CD4-positive, alpha-beta T cell (primary cell): ENCODE data around the gene CSNK2B. TPM values are rescaled to one million over a fixed set of nuclear protein-coding genes. Genes with fewer than 3 reads are reported as not detected.

ENCODE experiments used
- ATAC-seq: fragments of 200-7000 bp; cut with Tn5 transposase; one replicate; pipeline ENCODE4 v1.10.0; 2022; ENCODE audit warnings: mild to moderate bottlenecking; ENCODE audit not compliant: poor library complexity
- CTCF ChIA-PET: fragments of 350-600 bp; sonication (Branson Sonifier 250); formaldehyde crosslinking; loops from one replicate; lab custom pipeline; 2021; ENCODE audit warnings: antibody characterized with exemption, inconsistent platforms; lab: Charles Lee
- POLR2A ChIA-PET: fragments of 350-600 bp; sonication (Branson Sonifier 250); formaldehyde crosslinking; loops from one replicate; lab custom pipeline; 2021; ENCODE audit warnings: antibody characterized with exemption, inconsistent platforms; lab: Charles Lee
- DNase-seq, 14 experiments: peaks; one replicate each; pipeline ENCODE4 v3.0.0-alpha.2; 2013 to 2020; ENCODE audit warnings: mixed read lengths in 2 of 14
- H3K27ac ChIP-seq, 2 donors: one replicate each; pipeline versions ENCODE4 v1.5.1 to v1.7.0; 2013; ENCODE audit warnings: low read length in 2 of 2, low read depth in 1 of 2, mild to moderate bottlenecking in 1 of 2
- H3K27me3 ChIP-seq, 2 experiments: 1 replicate in 1 of 2; 2 replicates in 1 of 2; pipeline versions ENCODE4 v1.6.1 to v1.7.0; 2013; ENCODE audit warnings: low read length in 2 of 2, control low read depth in 1 of 2, mild to moderate bottlenecking in 1 of 2, moderate library complexity in 1 of 2; ENCODE audit not compliant: insufficient read depth in 2 of 2, control insufficient read depth in 1 of 2
- H3K36me3 ChIP-seq: one replicate; pipeline ENCODE4 v1.6.1; 2013; ENCODE audit warnings: low read length, control low read depth; ENCODE audit not compliant: insufficient read depth
- H3K4me1 ChIP-seq: one replicate; pipeline ENCODE4 v1.6.1; 2013; ENCODE audit warnings: low read length, control low read depth; ENCODE audit not compliant: insufficient read depth
- H3K4me3 ChIP-seq: one replicate; pipeline ENCODE4 v1.5.1; 2013; ENCODE audit warnings: mild to moderate bottlenecking, low read length, moderate library complexity
- H3K9me3 ChIP-seq, 2 experiments: 1 replicate in 1 of 2; 2 replicates in 1 of 2; pipeline versions ENCODE4 v1.6.1 to v1.7.0; 2013; ENCODE audit warnings: low read length in 2 of 2, mild to moderate bottlenecking in 2 of 2, control low read depth in 1 of 2, moderate library complexity in 1 of 2; ENCODE audit not compliant: control insufficient read depth in 1 of 2, insufficient read depth in 1 of 2
- H3K27ac Mint-ChIP-seq: one replicate; pipeline ENCODE4 v1.8.0; 2020; ENCODE audit warnings: mixed read lengths
- H3K27me3 Mint-ChIP-seq: one replicate; pipeline ENCODE4 v1.8.0; 2021; ENCODE audit warnings: mixed read lengths
- H3K36me3 Mint-ChIP-seq: one replicate; pipeline ENCODE4 v1.8.0; 2021; ENCODE audit warnings: low read depth, mixed read lengths
- H3K4me1 Mint-ChIP-seq: one replicate; pipeline ENCODE4 v1.8.0; 2021; ENCODE audit warnings: low read depth, mixed read lengths
- H3K4me3 Mint-ChIP-seq: one replicate; pipeline ENCODE4 v1.8.0; 2020; ENCODE audit warnings: mild to moderate bottlenecking, mixed read lengths
- H3K9me3 Mint-ChIP-seq: one replicate; pipeline ENCODE4 v1.8.0; 2020; ENCODE audit warnings: mixed read lengths
- CTCF ChIP-seq: fragments of 200-600 bp; IDR thresholded peaks from one replicate; pipeline ENCODE4 v1.8.0; 2022; ENCODE audit warnings: antibody characterized with exemption, mild to moderate bottlenecking
- intact Hi-C, 2 experiments: fragments of 100-400 bp; cut with DNase I in 1 of 2; cut with micrococcal nuclease in 1 of 2; formaldehyde crosslinking; loops; one replicate each; pipeline versions ENCODE4 v1.15.1 to v1.9.0; 2023 to 2025; cut with DNase I, micrococcal nuclease
- total RNA-seq, 174 experiments: library from RNA in 2 of 174; stranded (reverse) in 2 of 174; gene quantifications; one replicate each; pipeline ENCODE4 v1.2.3 and lab custom pipeline; 2021 to 2026

CSNK2B gene
- total RNA-seq, 2 experiments from 2014 or later: 88.0 to 92.6 TPM

- intact Hi-C loops: no loop called here
- H3K27ac ChIP-seq: no peak overlapping the region
- no peaks in the 10 kb centered on the region for H3K27me3 ChIP-seq
- no peak for ATAC-seq
- H3K36me3 ChIP-seq: peaks cover 97% of the 10 kb centered on the region
- H3K4me1 Mint-ChIP-seq: no peaks in the 10 kb centered on the region
- TF ChIP-seq CTCF: no peak
- CTCF ChIA-PET: no interaction called here
- no peaks in the 10 kb centered on the region for H3K27me3 Mint-ChIP-seq
- DNase-seq: no peak
- H3K4me3 Mint-ChIP-seq: no peak overlapping the region
- peaks cover 96% of the 10 kb centered on the region for H3K36me3 Mint-ChIP-seq
- H3K9me3 ChIP-seq: no peaks in the 10 kb centered on the region
- H3K9me3 Mint-ChIP-seq: no peaks in the 10 kb centered on the region
- H3K27ac Mint-ChIP-seq: no peak overlapping the region
- no peak overlapping the region for H3K4me3 ChIP-seq
- H3K4me1 ChIP-seq: peaks cover 2% of the 10 kb centered on the region
- POLR2A ChIA-PET: no interaction called here
Observed at GRCh38 chr6:31634131-31634530, 31.7 kb upstream of the CSNK2B start.

GRCh38 chr6:31634969-31635575, 30.8 kb upstream of the CSNK2B start:
- no peak overlapping the region for H3K27ac Mint-ChIP-seq
- Histone ChIP-seq H3K36me3 (peaks cover 97% of the 10 kb centered on the region), H3K9me3 (no peaks in the 10 kb centered on the region), H3K27me3 (no peaks in the 10 kb centered on the region), H3K27ac (no peak overlapping the region), H3K4me1 (peaks cover 2% of the 10 kb centered on the region), H3K4me3 (no peak overlapping the region)
- no peaks in the 10 kb centered on the region for H3K27me3 Mint-ChIP-seq
- no peak overlapping the region for H3K4me3 Mint-ChIP-seq
- H3K4me1 Mint-ChIP-seq: no peaks in the 10 kb centered on the region
- no peaks in the 10 kb centered on the region for H3K9me3 Mint-ChIP-seq
- no peak for TF ChIP-seq CTCF
- ChIA-PET POLR2A (interaction anchor here (1.3 kb wide), 1 partner anchor 17 kb away, joined by 6 read pairs; the partner anchor contains the start of gene BAG6), CTCF (interaction anchor here (1.0 kb wide), 1 partner anchor 13 kb away, joined by 4 read pairs; no protein-coding TSS in a partner anchor)
- ATAC-seq (no peak), DNase-seq (no peak)
- H3K36me3 Mint-ChIP-seq: peaks cover 94% of the 10 kb centered on the region
- intact Hi-C loops: no loop called here

- H3K36me3 ChIP-seq: peaks cover 97% of the 10 kb centered on the region
- no peaks in the 10 kb centered on the region for H3K27me3 ChIP-seq
- ATAC-seq (no peak), DNase-seq (no peak)
- no peak for TF ChIP-seq CTCF
- H3K4me1 Mint-ChIP-seq: no peaks in the 10 kb centered on the region
- H3K9me3 ChIP-seq: no peaks in the 10 kb centered on the region
- peaks cover 95% of the 10 kb centered on the region for H3K36me3 Mint-ChIP-seq
- CTCF ChIA-PET: no interaction called here
- no peak overlapping the region for H3K27ac ChIP-seq
- peaks cover 2% of the 10 kb centered on the region for H3K4me1 ChIP-seq
- no peak overlapping the region for H3K4me3 ChIP-seq
- H3K9me3 Mint-ChIP-seq: no peaks in the 10 kb centered on the region
- no peak overlapping the region for H3K4me3 Mint-ChIP-seq
- no peak overlapping the region for H3K27ac Mint-ChIP-seq
- intact Hi-C loops: no loop called here
- no peaks in the 10 kb centered on the region for H3K27me3 Mint-ChIP-seq
- POLR2A ChIA-PET: interaction anchor here (1.5 kb wide), 1 partner anchor 15 kb away, joined by 4 read pairs; no protein-coding TSS in a partner anchor
Observed at GRCh38 chr6:31636698-31637596, 28.9 kb upstream of the CSNK2B start.
